ENCODE data around the gene RNASEH2A. TPM values are rescaled to one million over a fixed set of nuclear protein-coding genes. Genes with fewer than 3 reads are reported as not detected.
A peak's percentile ranks its signal among the peaks of the same experiment; 100 is the strongest.
"Not testable (repeated sequence)": the region's sequence is repeated elsewhere in the genome, so short reads cannot be mapped to it uniquely, and the experiment has no call there.

Gene RNASEH2A
- total RNA-seq, 2 donors from 2014 or later = 3.0 to 7.9 TPM

DNA sequence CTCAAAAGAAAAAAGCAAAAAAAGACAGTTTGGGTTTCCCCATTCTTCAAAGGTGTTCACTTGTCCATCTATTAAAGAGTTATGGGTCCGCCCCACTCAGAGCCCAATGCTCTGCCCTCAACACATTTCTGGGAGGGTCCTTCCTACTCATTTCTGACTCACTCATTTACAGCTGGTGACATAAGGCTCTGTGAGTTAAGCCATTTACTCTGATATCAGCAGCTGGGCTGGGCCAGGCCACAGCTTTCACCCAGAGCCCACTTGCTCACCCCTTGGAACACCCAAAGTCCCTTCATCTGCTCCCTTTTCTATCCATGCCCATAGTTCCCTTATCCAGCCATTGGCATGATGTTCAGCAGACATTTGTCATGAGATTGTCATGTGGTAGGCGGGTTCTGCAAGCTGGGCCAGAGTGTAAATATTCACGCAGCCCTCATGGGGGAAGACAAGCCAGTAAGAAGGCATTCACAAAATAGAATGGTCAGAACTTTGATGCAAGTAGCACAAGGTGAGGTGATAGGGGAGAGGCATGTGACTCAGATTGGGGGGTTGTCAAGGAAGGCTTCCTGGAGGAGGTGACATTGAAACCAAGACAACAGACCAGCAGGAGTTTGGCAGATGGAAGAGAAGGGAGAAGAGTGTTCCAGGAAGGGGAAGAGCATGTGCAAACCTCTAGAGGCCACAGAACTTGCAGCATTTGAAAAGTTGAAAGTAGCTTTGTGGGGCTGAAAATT is 37.8 kb downstream of the RNASEH2A start:
- H3K27me3 ChIP-seq (replicated peaks; ENCODE audit: insufficient read depth) = peaks cover 17% of the 10 kb centered on the region
- H3K9me3 ChIP-seq = no peaks in the 10 kb centered on the region

DNA sequence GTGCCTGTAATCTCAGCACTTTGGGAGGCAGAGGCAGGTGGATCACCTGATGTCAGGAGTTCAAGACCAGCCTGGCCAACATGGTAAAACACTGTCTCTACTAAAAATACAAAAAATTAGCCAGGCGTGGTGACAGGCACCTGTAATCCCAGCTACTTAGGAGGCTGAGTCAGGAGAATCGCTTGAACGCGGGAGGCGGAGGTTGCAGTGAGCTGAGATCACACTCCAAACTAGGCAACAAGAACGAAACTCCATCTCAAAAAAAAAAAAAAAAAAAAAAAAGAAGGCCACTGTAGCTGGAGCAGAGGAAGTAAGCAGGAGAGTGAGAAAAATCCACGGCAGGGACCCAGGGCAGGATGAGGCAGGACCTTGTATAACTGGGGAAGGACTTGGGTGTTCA is 40.2 kb downstream of the RNASEH2A start:
- not testable (repeated sequence) for H3K36me3 ChIP-seq; ATAC-seq (ENCODE audit: insufficient number of reproducible peaks, low FRiP score, low read depth); H3K27me3 ChIP-seq (replicated peaks; ENCODE audit: insufficient read depth); H3K4me1 ChIP-seq (ENCODE audit: control insufficient read depth in 1 of 2, low read depth in 2 of 2); H3K27ac ChIP-seq; H3K9me3 ChIP-seq; H3K4me3 ChIP-seq; DNase-seq (ENCODE audit: low spot score)

More for the DNA sequence above, 37.8 kb downstream of the RNASEH2A start:
- ATAC-seq (ENCODE audit: insufficient number of reproducible peaks, low FRiP score, low read depth) = no peak
- H3K4me1 ChIP-seq (ENCODE audit: control insufficient read depth in 1 of 2, low read depth in 2 of 2) = peaks cover 5 to 12% of the 10 kb centered on the region in 2 donors
- TF ChIP-seq, protein P1, sequence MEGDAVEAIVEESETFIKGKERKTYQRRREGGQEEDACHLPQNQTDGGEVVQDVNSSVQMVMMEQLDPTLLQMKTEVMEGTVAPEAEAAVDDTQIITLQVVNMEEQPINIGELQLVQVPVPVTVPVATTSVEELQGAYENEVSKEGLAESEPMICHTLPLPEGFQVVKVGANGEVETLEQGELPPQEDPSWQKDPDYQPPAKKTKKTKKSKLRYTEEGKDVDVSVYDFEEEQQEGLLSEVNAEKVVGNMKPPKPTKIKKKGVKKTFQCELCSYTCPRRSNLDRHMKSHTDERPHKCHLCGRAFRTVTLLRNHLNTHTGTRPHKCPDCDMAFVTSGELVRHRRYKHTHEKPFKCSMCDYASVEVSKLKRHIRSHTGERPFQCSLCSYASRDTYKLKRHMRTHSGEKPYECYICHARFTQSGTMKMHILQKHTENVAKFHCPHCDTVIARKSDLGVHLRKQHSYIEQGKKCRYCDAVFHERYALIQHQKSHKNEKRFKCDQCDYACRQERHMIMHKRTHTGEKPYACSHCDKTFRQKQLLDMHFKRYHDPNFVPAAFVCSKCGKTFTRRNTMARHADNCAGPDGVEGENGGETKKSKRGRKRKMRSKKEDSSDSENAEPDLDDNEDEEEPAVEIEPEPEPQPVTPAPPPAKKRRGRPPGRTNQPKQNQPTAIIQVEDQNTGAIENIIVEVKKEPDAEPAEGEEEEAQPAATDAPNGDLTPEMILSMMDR (IDR thresholded peaks at IDR 0.05) = no peak
- H3K27ac ChIP-seq = no peak overlapping the region
- DNase-seq (ENCODE audit: low spot score) = no peak
- H3K36me3 ChIP-seq = no peaks in the 10 kb centered on the region
- H3K4me3 ChIP-seq = no peak overlapping the region

DNA sequence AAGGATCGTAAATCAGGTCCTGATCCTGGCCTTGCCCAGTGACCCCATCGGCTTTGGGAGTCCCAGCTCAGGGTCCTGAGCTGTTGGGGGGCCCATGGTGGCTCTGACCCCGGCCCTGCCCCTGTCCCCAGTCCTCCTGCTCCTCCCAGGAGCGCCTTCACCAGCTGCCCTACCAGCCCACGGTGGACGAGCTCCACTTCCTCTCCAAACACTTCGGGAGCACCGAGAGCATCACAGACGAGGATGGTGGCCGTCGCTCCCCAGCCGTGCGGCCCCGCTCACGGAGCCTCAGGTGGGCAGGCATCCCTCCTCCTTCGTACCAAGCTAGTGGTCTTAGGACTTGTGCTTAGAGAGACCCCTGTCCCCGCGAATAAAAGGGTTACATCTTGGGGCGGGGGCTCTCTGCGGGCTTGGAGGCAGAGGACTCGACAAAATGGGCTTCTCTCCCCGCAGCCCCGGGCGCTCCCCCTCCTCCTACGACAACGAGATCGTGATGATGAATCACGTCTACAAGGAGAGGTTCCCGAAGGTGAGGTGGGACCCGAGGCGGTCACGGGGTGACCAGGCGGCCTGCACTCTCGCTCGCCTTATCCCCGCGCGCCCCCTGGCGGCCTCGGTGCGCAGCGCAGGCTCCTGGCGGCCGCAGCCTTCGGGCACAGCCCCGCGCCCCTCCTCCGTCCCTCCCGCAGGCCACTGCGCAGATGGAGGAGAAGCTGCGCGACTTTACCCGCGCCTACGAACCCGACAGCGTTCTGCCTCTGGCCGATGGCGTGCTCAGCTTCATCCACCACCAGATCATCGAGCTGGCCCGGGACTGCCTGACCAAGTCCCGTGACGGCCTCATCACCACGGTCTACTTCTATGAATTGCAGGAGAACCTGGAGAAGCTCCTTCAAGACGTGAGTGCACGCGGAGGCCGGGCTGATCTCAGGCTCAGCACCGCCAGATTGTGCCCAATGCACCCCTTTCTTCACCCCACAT is 41.1 kb downstream of the RNASEH2A start:
- Histone ChIP-seq H3K36me3 (no peaks in the 10 kb centered on the region), H3K9me3 (no peaks in the 10 kb centered on the region), H3K27ac (no peak overlapping the region), H3K27me3 (replicated peaks; ENCODE audit: insufficient read depth) (peaks cover 3% of the 10 kb centered on the region), H3K4me3 (peak overlapping the region; percentile 61), H3K4me1 (ENCODE audit: control insufficient read depth in 1 of 2, low read depth in 2 of 2) (peaks cover 0 to 5% of the 10 kb centered on the region in 2 donors)
- TF ChIP-seq, protein P1 (IDR thresholded peaks at IDR 0.05) = peak; percentile 99
- DNase-seq (ENCODE audit: low spot score) (peak; percentile 27), ATAC-seq (ENCODE audit: insufficient number of reproducible peaks, low FRiP score, low read depth) (peak; percentile 82)

DNA sequence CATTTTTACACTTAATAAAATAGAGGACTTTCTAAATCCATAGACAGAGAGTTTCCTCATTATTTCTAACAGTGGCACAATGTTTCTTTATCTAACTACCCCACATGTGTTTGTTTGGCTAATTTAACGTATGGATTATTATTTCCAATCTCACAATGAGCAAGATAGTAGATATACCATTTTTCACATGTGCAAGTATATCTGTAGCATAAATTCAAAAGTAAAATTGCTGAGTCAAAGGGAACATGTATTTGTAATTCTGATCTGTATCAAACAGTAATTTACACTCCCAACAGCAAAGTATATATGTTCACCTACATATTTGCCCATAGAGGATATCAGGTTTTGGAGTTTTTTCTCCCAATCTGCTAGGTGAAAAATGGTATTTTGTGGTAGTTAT is 50.3 kb downstream of the RNASEH2A start:
- H3K4me1 ChIP-seq (ENCODE audit: control insufficient read depth in 1 of 2, low read depth in 2 of 2) = no peaks in the 10 kb centered on the region
- no peak overlapping the region for H3K27ac ChIP-seq
- peaks cover 3% of the 10 kb centered on the region for H3K9me3 ChIP-seq
- DNase-seq (ENCODE audit: low spot score) (no peak), ATAC-seq (ENCODE audit: insufficient number of reproducible peaks, low FRiP score, low read depth) (no peak)
- no peaks in the 10 kb centered on the region for H3K27me3 ChIP-seq (replicated peaks; ENCODE audit: insufficient read depth)
- TF ChIP-seq, protein P1 (IDR thresholded peaks at IDR 0.05) = no peak
- H3K36me3 ChIP-seq = no peaks in the 10 kb centered on the region
- no peak overlapping the region for H3K4me3 ChIP-seq

DNA sequence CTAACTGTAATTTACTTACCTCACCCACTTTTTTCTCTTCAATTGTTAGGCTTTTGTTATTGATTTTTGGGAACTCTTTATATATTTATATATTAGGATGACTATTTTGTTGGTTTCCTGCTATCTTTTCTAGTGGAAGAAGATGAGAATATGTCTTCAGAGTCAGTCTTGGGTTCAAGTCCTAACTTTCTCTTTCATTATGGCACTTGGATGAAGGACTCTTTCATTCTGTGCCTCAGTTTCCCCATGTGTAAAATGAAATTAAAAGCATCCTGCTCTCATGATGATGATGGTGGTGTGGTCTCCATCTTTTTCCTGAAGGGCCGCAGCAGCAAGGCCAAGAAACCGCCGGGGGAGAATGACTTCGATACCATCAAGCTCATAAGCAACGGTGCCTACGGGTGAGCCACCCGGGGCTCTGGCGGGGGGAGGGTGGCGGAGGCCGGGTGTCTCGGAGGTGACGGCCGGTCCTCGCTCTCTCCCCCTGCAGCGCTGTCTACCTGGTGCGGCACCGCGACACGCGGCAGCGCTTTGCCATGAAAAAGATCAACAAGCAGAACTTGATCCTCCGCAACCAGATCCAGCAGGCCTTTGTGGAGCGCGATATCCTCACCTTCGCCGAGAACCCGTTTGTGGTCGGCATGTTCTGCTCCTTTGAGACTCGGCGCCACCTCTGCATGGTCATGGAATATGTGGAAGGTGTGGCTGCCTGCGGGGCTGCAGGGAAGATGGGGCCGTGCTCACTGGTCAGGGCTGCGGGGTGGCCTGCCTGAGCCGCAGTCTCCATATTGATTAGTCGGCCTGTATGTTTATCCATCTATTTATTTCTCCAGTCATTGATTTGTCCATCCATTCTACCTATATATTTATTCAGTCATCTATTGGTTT is 51.9 kb downstream of the RNASEH2A start:
- TF ChIP-seq, protein P1 (IDR thresholded peaks at IDR 0.05) = no peak
- Histone ChIP-seq H3K36me3 (no peaks in the 10 kb centered on the region), H3K27me3 (replicated peaks; ENCODE audit: insufficient read depth) (no peaks in the 10 kb centered on the region), H3K9me3 (peaks cover 3% of the 10 kb centered on the region), H3K4me1 (ENCODE audit: control insufficient read depth in 1 of 2, low read depth in 2 of 2) (no peaks in the 10 kb centered on the region), H3K27ac (no peak overlapping the region), H3K4me3 (no peak overlapping the region)
- no peak for DNase-seq (ENCODE audit: low spot score)
- no peak for ATAC-seq (ENCODE audit: insufficient number of reproducible peaks, low FRiP score, low read depth)
